Kidney epithelial cell (primary cell): ENCODE measurements around the gene ARHGEF11. TPM values are rescaled to one million over a fixed set of nuclear protein-coding genes. Genes with fewer than 3 reads are reported as not detected.

Experiments used
- DNase-seq: peaks from one replicate; pipeline ENCODE4 v3.0.0-alpha.2; 2010; ENCODE audit warnings: low read depth
- H3K27me3 ChIP-seq: 2 replicates; pipeline ENCODE4 v1.6.0; 2011; ENCODE audit warnings: low read length; ENCODE audit not compliant: control insufficient read depth, insufficient read depth
- H3K36me3 ChIP-seq: 2 replicates; pipeline ENCODE4 v1.5.1; 2011; ENCODE audit warnings: low read length; ENCODE audit not compliant: control insufficient read depth, insufficient read depth
- H3K4me3 ChIP-seq: 2 replicates; pipeline ENCODE4 v1.5.1; 2011; ENCODE audit warnings: low read depth, mild to moderate bottlenecking, control low read depth, low read length
- CTCF ChIP-seq: IDR thresholded peaks from 2 replicates; pipeline ENCODE4 v1.5.1; 2011; ENCODE audit warnings: mild to moderate bottlenecking, moderate library complexity, low read length, control low read depth, inconsistent platforms; ENCODE audit not compliant: insufficient read depth, poor library complexity, severe bottlenecking
- total RNA-seq: library from RNA; depleted of rRNA; stranded (reverse); fragments of >200 nt; gene quantifications from 2 replicates; pipeline ENCODE4 v1.2.3, GENCODE V29; 2015

Gene ARHGEF11
- total RNA-seq, 1 donor from 2014 or later, result 29.2 TPM

- H3K36me3 ChIP-seq, result peaks cover 3% of the 10 kb centered on the region
- no peak for DNase-seq
- no peak overlapping the region for H3K4me3 ChIP-seq
Measured at GRCh38 chr1:156948708-156949107, 96.8 kb downstream of the ARHGEF11 start.

GRCh38 chr1:156947818-156948525 lies 97.6 kb downstream of the ARHGEF11 start:
- no peak for TF ChIP-seq CTCF
- no peaks in the 10 kb centered on the region for H3K27me3 ChIP-seq
- no peak for DNase-seq
- H3K4me3 ChIP-seq, result no peak overlapping the region
- H3K36me3 ChIP-seq, result peaks cover 5% of the 10 kb centered on the region

More at GRCh38 chr1:156948708-156949107, 96.8 kb downstream of the ARHGEF11 start:
- no peaks in the 10 kb centered on the region for H3K27me3 ChIP-seq
- TF ChIP-seq CTCF, result peak; percentile 5

GRCh38 chr1:156947127-156947526 lies 98.4 kb downstream of the ARHGEF11 start:
- no peak for DNase-seq
- Histone ChIP-seq H3K4me3 (no peak overlapping the region), H3K36me3 (peaks cover 5% of the 10 kb centered on the region), H3K27me3 (no peaks in the 10 kb centered on the region)
- no peak for TF ChIP-seq CTCF

- peaks cover 4% of the 10 kb centered on the region for H3K36me3 ChIP-seq
- no peaks in the 10 kb centered on the region for H3K27me3 ChIP-seq
- no peak for TF ChIP-seq CTCF
- no peak for DNase-seq
- no peak overlapping the region for H3K4me3 ChIP-seq
Measured at GRCh38 chr1:156945881-156946661, 99.5 kb downstream of the ARHGEF11 start.

- Histone ChIP-seq H3K36me3 (peaks cover 4% of the 10 kb centered on the region), H3K27me3 (no peaks in the 10 kb centered on the region), H3K4me3 (no peak overlapping the region)
- no peak for TF ChIP-seq CTCF
- DNase-seq, result no peak
Measured at GRCh38 chr1:156944848-156945247, 100.7 kb downstream of the ARHGEF11 start.
